ENCODE results near the gene LRMDA. TPM values are rescaled to one million over a fixed set of nuclear protein-coding genes. Genes with fewer than 3 reads are reported as not detected.

The LRMDA gene
- total and polyA plus RNA-seq, 10 of the 15 experiments (the other 5 are each of a cell fraction or from before 2014, with no cell fraction given): 0.07 to 0.54 (median 0.29) TPM; not detected in 4

DNA sequence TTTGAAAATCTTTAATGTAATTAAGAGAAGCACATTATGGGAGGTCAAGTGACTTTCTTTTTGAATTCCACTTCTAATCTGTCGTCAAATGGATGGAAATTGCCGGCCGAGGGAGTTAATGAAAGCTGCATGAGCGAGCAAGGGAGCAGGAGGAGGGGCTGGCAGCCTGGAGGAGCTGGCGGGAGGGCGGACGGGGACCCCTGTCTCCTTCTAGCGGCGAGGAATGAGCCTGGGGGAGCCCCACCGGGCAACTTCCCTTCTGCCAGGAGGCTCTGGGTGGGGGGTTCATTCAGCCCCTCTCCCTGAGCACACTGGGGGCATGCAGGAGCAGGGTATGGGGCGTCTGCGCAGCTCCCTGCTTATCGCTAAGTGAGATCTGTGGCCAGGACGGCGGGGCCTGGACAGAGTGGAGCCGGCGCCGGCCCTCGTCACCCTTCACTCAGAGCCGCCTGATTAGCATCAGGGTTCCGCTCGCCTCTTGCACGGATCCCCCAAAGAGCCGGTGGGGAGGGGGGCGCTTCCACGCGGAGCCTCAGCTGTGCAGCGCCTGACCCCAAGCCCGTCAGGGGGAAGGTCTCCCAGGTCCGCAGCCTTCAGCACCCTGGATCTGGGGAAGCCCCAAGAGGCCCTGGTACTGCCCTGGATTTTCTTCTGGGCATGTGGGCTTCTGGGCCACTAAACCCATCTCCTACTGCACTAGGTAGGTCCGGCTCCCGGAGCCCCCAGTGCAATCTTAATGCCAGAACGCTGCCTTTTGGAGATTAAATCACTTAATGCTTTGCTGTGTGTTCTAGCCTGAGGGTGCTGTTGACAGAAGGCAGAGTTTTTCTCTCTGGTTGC is 680.8 kb downstream of the LRMDA start:
- 45% methylated on average over 29 of the region's 33 CpGs for WGBS (ENCODE audit: insufficient coverage, insufficient replicate concordance, low lambda C conversion rate, missing lambda C conversion rate)
- POLR2A ChIA-PET: no interaction called here
- no peak for ATAC-seq
- no peak for FAIRE-seq
- RAD21 ChIA-PET (ENCODE audit: unreplicated experiment): no interaction called here
- H2AFZ ChIP-seq (ENCODE audit: control insufficient read depth, low read depth, low read length): no peak overlapping the region
- no peak for DNase-seq (ENCODE audit: low read depth, low spot score)
- SMC1A ChIA-PET (ENCODE audit: uncharacterized antibody, unreplicated experiment): no interaction called here
- H4K20me1 ChIP-seq (ENCODE audit: control insufficient read depth, insufficient read depth): no peaks in the 10 kb centered on the region
- no peaks in the 10 kb centered on the region for H3K9me3 ChIP-seq (replicated peaks; ENCODE audit: control insufficient read depth, insufficient read depth, low read length)
- H3K27me3 ChIP-seq (replicated peaks in 1 of 2; ENCODE audit: control insufficient read depth in 2 of 2, insufficient read depth in 2 of 2, low read length in 1 of 2): no peaks in the 10 kb centered on the region
- H3K4me1 ChIP-seq (ENCODE audit: control insufficient read depth, insufficient read depth, low read length): no peaks in the 10 kb centered on the region
- in situ Hi-C loops (cut with MboI): no loop called here
- no peaks in the 10 kb centered on the region for H3K79me2 ChIP-seq (ENCODE audit: control insufficient read depth, insufficient read depth, low read length)
- BruUV-seq (replicated peaks): no TSS peak
- CTCF ChIA-PET: no interaction called here
- no peak for TF ChIP-seq MXI1 (IDR thresholded peaks at IDR 0.05; ENCODE audit: low read depth, low read length)
- no peak for TF ChIP-seq ZSCAN29 (IDR thresholded peaks at IDR 0.05)
- no peak for TF ChIP-seq ZNF24 (IDR thresholded peaks at IDR 0.05)
- TF ChIP-seq ZBED1 (IDR thresholded peaks at IDR 0.05; ENCODE audit: borderline replicate concordance): no peak
- TF ChIP-seq SP1 (IDR thresholded peaks at IDR 0.05; ENCODE audit: low read depth, low read length): no peak
- TF ChIP-seq E2F4 (IDR thresholded peaks at IDR 0.05; ENCODE audit: low read depth, low read length): no peak
- no peak for TF ChIP-seq JUND (IDR thresholded peaks at IDR 0.05; ENCODE audit: low read depth, low read length)
- H3K4me3 ChIP-seq: no peak overlapping the region
- no peaks in the 10 kb centered on the region for H3K36me3 ChIP-seq (ENCODE audit: control insufficient read depth in 2 of 2, insufficient read depth in 2 of 2, low read length in 1 of 2)
- H3K4me2 ChIP-seq (ENCODE audit: control insufficient read depth, insufficient read depth): no peak overlapping the region
- intact Hi-C loops (cut with micrococcal nuclease; ENCODE audit: unreplicated experiment): no loop called here
- no peak overlapping the region for H3K9ac ChIP-seq (ENCODE audit: control insufficient read depth, insufficient read depth, low read length)
- no peak overlapping the region for H3K27ac ChIP-seq (ENCODE audit: control insufficient read depth, insufficient read depth)

DNA sequence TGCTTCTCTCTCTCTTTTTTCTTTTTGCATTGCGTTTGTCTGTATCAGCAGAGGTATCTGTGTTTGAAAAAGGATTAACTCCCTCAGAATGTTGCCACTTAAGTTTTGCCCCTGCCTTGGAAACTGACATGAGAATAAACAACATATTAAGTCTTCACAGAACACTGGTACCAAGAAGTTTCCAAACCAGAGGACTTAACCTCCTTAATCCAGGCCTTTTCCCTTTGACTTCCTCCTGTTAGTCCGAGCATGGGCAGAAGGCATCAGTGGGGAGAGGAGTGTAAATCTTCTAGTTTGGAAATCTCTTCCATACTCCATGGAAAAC is 681.4 kb downstream of the LRMDA start:
- in situ Hi-C loops (cut with MboI) (no loop called here), intact Hi-C loops (cut with micrococcal nuclease; ENCODE audit: unreplicated experiment) (no loop called here)
- Histone ChIP-seq H3K27me3 (replicated peaks in 1 of 2; ENCODE audit: control insufficient read depth in 2 of 2, insufficient read depth in 2 of 2, low read length in 1 of 2) (no peaks in the 10 kb centered on the region), H3K79me2 (ENCODE audit: control insufficient read depth, insufficient read depth, low read length) (no peaks in the 10 kb centered on the region), H3K9me3 (replicated peaks; ENCODE audit: control insufficient read depth, insufficient read depth, low read length) (no peaks in the 10 kb centered on the region), H2AFZ (ENCODE audit: control insufficient read depth, low read depth, low read length) (no peak overlapping the region), H3K36me3 (ENCODE audit: control insufficient read depth in 2 of 2, insufficient read depth in 2 of 2, low read length in 1 of 2) (no peaks in the 10 kb centered on the region), H4K20me1 (ENCODE audit: control insufficient read depth, insufficient read depth) (no peaks in the 10 kb centered on the region), H3K9ac (ENCODE audit: control insufficient read depth, insufficient read depth, low read length) (no peak overlapping the region), H3K4me2 (ENCODE audit: control insufficient read depth, insufficient read depth) (no peak overlapping the region), H3K4me3 (no peak overlapping the region), H3K27ac (ENCODE audit: control insufficient read depth, insufficient read depth) (no peak overlapping the region), H3K4me1 (ENCODE audit: control insufficient read depth, insufficient read depth, low read length) (no peaks in the 10 kb centered on the region)
- DNase-seq (ENCODE audit: low read depth, low spot score): no peak
- FAIRE-seq: no peak
- ATAC-seq: no peak
- no TSS peak for BruUV-seq (replicated peaks)
- ChIA-PET POLR2A (no interaction called here), CTCF (no interaction called here), RAD21 (ENCODE audit: unreplicated experiment) (no interaction called here), SMC1A (ENCODE audit: uncharacterized antibody, unreplicated experiment) (no interaction called here)
- 0% methylated on average over 2 of the region's 2 CpGs for WGBS (ENCODE audit: insufficient coverage, insufficient replicate concordance, low lambda C conversion rate, missing lambda C conversion rate)
- TF ChIP-seq BCL11A (IDR thresholded peaks at IDR 0.05; ENCODE audit: low read depth, low read length) (no peak), STAT3 (IDR thresholded peaks at IDR 0.05; ENCODE audit: low read depth, low read length) (no peak), SMAD1 (IDR thresholded peaks at IDR 0.05; ENCODE audit: low read depth, partially characterized antibody) (no peak), YBX1 (IDR thresholded peaks at IDR 0.05) (no peak), REST (IDR thresholded peaks at IDR 0.05; ENCODE audit: low read depth, low read length) (no peak), MTA3 (IDR thresholded peaks at IDR 0.05; ENCODE audit: borderline replicate concordance, low read length) (no peak)

All from GM12878 (cell line).